Neuronal stem cell (in vitro differentiated cells): ENCODE measurements around the gene RALGAPA2.

Source experiments
- DNase-seq: peaks from one replicate; pipeline ENCODE4 v3.0.0-alpha.2; 2013; ENCODE audit warnings: low spot score
- H2AFZ ChIP-seq: one replicate; pipeline ENCODE4 v1.6.1; 2013; ENCODE audit warnings: mild to moderate bottlenecking, low read length, inconsistent platforms
- H2AK5ac ChIP-seq: 2 replicates; pipeline ENCODE4 v1.6.1; 2013; ENCODE audit warnings: low read depth, mild to moderate bottlenecking, inconsistent platforms, low read length, moderate library complexity, mixed read lengths
- H2BK120ac ChIP-seq: 2 replicates; pipeline ENCODE4 v1.6.1; 2013; ENCODE audit warnings: low read depth, mild to moderate bottlenecking, inconsistent platforms, low read length, moderate library complexity, mixed read lengths
- H2BK12ac ChIP-seq: one replicate; pipeline ENCODE4 v1.6.1; 2013; ENCODE audit warnings: low read length, inconsistent platforms
- H2BK15ac ChIP-seq: 2 replicates; pipeline ENCODE4 v1.6.1; 2013; ENCODE audit warnings: mild to moderate bottlenecking, low read length, inconsistent platforms, mixed read lengths
- H2BK5ac ChIP-seq: one replicate; pipeline ENCODE4 v1.6.1; 2013; ENCODE audit warnings: inconsistent platforms, mild to moderate bottlenecking, low read length, moderate library complexity
- H3K14ac ChIP-seq: one replicate; pipeline ENCODE4 v1.6.1; 2013; ENCODE audit warnings: low read length, inconsistent platforms
- H3K18ac ChIP-seq: 2 replicates; pipeline ENCODE4 v1.6.1; 2013; ENCODE audit warnings: low read length, inconsistent platforms
- H3K23ac ChIP-seq: 2 replicates; pipeline ENCODE4 v1.6.1; 2013; ENCODE audit warnings: low read depth, mild to moderate bottlenecking, mixed read lengths, low read length, inconsistent platforms; ENCODE audit not compliant: poor library complexity
- H3K27ac ChIP-seq: replicated peaks from 3 replicates; pipeline ENCODE4 v1.5.1; 2013; ENCODE audit warnings: low read length, inconsistent platforms
- H3K27me3 ChIP-seq, 3 experiments: 2 replicates each; pipeline ENCODE4 v1.6.1; 2013; ENCODE audit warnings: low read length in 3 of 3, mild to moderate bottlenecking in 2 of 3, inconsistent platforms in 1 of 3, low read depth in 1 of 3, mixed read lengths in 1 of 3, moderate library complexity in 1 of 3; ENCODE audit not compliant: control insufficient read depth in 3 of 3, insufficient read depth in 3 of 3
- H3K36me3 ChIP-seq, 2 donors: replicated peaks in 1 of 2; 2 replicates each; pipeline ENCODE4 v1.6.1; 2013; ENCODE audit warnings: low read length in 2 of 2; ENCODE audit not compliant: control insufficient read depth in 2 of 2, insufficient read depth in 2 of 2
- H3K4ac ChIP-seq: 2 replicates; pipeline ENCODE4 v1.6.1; 2013; ENCODE audit warnings: inconsistent platforms, mild to moderate bottlenecking, low read length, moderate library complexity
- H3K4me1 ChIP-seq, 2 donors: 1 replicate in 1 of 2; 2 replicates in 1 of 2; pipeline ENCODE4 v1.6.1; 2013; ENCODE audit warnings: low read length in 2 of 2, low read depth in 1 of 2; ENCODE audit not compliant: control insufficient read depth in 2 of 2, insufficient read depth in 1 of 2
- H3K4me2 ChIP-seq: one replicate; pipeline ENCODE4 v1.6.1; 2013; ENCODE audit warnings: mild to moderate bottlenecking, low read length, inconsistent platforms; ENCODE audit not compliant: insufficient read depth, poor library complexity, severe bottlenecking
- H3K4me3 ChIP-seq, 2 donors: 2 replicates each; pipeline ENCODE4 v1.5.1; 2013; ENCODE audit warnings: low read length in 2 of 2, mild to moderate bottlenecking in 2 of 2, inconsistent platforms in 1 of 2, moderate library complexity in 1 of 2
- H3K79me1 ChIP-seq: one replicate; pipeline ENCODE4 v1.6.1; 2013; ENCODE audit warnings: low read depth, mild to moderate bottlenecking, inconsistent platforms, low read length, moderate library complexity
- H3K9ac ChIP-seq: one replicate; pipeline ENCODE4 v1.6.1; 2013; ENCODE audit warnings: mild to moderate bottlenecking, low read depth, low read length, inconsistent platforms; ENCODE audit not compliant: poor library complexity
- H3K9me3 ChIP-seq, 2 donors: replicated peaks in 1 of 2; 2 replicates each; pipeline versions ENCODE3 to v1.6.1; 2013; ENCODE audit warnings: low read length in 2 of 2, mild to moderate bottlenecking in 2 of 2, inconsistent platforms in 1 of 2, low read depth in 1 of 2, mixed read lengths in 1 of 2, moderate library complexity in 1 of 2; ENCODE audit not compliant: control insufficient read depth in 2 of 2, insufficient read depth in 1 of 2
- H4K8ac ChIP-seq: one replicate; pipeline ENCODE4 v1.6.1; 2013; ENCODE audit warnings: low read depth, mild to moderate bottlenecking, inconsistent platforms, low read length, moderate library complexity
- H4K91ac ChIP-seq: one replicate; pipeline ENCODE4 v1.6.1; 2013; ENCODE audit warnings: low read length, low read depth, mild to moderate bottlenecking, inconsistent platforms; ENCODE audit not compliant: poor library complexity
- WGBS, 2 donors: extraction: QIAGEN DNeasy Blood & Tissue Kit; methylation state at CpG; one replicate each; pipeline ENCODE4 v1.1.7; 2013; ENCODE audit warnings: missing lambda C conversion rate in 2 of 2, mixed read lengths in 1 of 2; ENCODE audit not compliant: insufficient read length in 2 of 2, insufficient replicate concordance in 1 of 2; ENCODE audit errors: extremely low coverage in 2 of 2; 5-methylcytosine and 5-hydroxymethylcytosine counted together

The RALGAPA2 gene

GRCh38 chr20:20612251-20612650 is 100.2 kb downstream of the RALGAPA2 start:
- no peak for DNase-seq
- no peak overlapping the region for H2BK5ac ChIP-seq
- no peak overlapping the region for H3K4me3 ChIP-seq
- no peaks in the 10 kb centered on the region for H3K79me1 ChIP-seq
- H3K36me3 ChIP-seq, result peaks cover 0 to 7% of the 10 kb centered on the region in 2 donors
- no peak overlapping the region for H2BK120ac ChIP-seq
- no peaks in the 10 kb centered on the region for H3K27me3 ChIP-seq
- no peak overlapping the region for H4K91ac ChIP-seq
- no peak overlapping the region for H2AFZ ChIP-seq
- H3K4me1 ChIP-seq, result no peaks in the 10 kb centered on the region
- no peak overlapping the region for H2BK15ac ChIP-seq
- H2AK5ac ChIP-seq, result no peak overlapping the region
- no peak overlapping the region for H3K4me2 ChIP-seq
- no peak overlapping the region for H3K14ac ChIP-seq
- no peak overlapping the region for H4K8ac ChIP-seq
- H2BK12ac ChIP-seq, result no peak overlapping the region
- H3K18ac ChIP-seq, result no peak overlapping the region
- peak overlapping the region; percentile 53 for H3K9ac ChIP-seq
- no peak overlapping the region for H3K4ac ChIP-seq
- H3K9me3 ChIP-seq, result no peaks in the 10 kb centered on the region
- H3K27ac ChIP-seq, result no peak overlapping the region
- WGBS, 2 donors, result no CpG with 5 or more reads among the region's 2 CpGs
- H3K23ac ChIP-seq, result no peak overlapping the region

GRCh38 chr20:20611167-20611566 is 101.3 kb downstream of the RALGAPA2 start:
- Histone ChIP-seq H3K18ac (no peak overlapping the region), H4K8ac (no peak overlapping the region), H2BK120ac (no peak overlapping the region), H3K9me3 (no peaks in the 10 kb centered on the region), H2BK15ac (no peak overlapping the region), H3K4me2 (no peak overlapping the region), H2AK5ac (no peak overlapping the region), H3K4me1 (no peaks in the 10 kb centered on the region), H3K9ac (no peak overlapping the region), H3K4me3 (no peak overlapping the region), H3K36me3 (peaks cover 0 to 7% of the 10 kb centered on the region in 2 donors), H3K27me3 (no peaks in the 10 kb centered on the region), H3K4ac (no peak overlapping the region), H3K27ac (no peak overlapping the region), H2AFZ (no peak overlapping the region), H4K91ac (no peak overlapping the region), H3K14ac (no peak overlapping the region), H3K23ac (no peak overlapping the region), H2BK5ac (no peak overlapping the region), H2BK12ac (no peak overlapping the region), H3K79me1 (no peaks in the 10 kb centered on the region)
- DNase-seq, result no peak
- no CpG with 5 or more reads among the region's 1 CpG for WGBS, 2 donors

- H3K79me1 ChIP-seq, result no peaks in the 10 kb centered on the region
- no peak overlapping the region for H3K4me2 ChIP-seq
- H3K14ac ChIP-seq, result no peak overlapping the region
- H2BK15ac ChIP-seq, result no peak overlapping the region
- H3K9ac ChIP-seq, result no peak overlapping the region
- no peak overlapping the region for H3K23ac ChIP-seq
- H2AK5ac ChIP-seq, result no peak overlapping the region
- no peak for DNase-seq
- H2AFZ ChIP-seq, result no peak overlapping the region
- H3K36me3 ChIP-seq, result peaks cover 4% of the 10 kb centered on the region in 2 donors
- no peak overlapping the region for H2BK5ac ChIP-seq
- H3K9me3 ChIP-seq, result no peaks in the 10 kb centered on the region
- no peaks in the 10 kb centered on the region for H3K27me3 ChIP-seq
- H4K91ac ChIP-seq, result no peak overlapping the region
- no peak overlapping the region for H3K4ac ChIP-seq
- H4K8ac ChIP-seq, result no peak overlapping the region
- no CpG with 5 or more reads among the region's 6 CpGs for WGBS, 2 donors
- H2BK12ac ChIP-seq, result no peak overlapping the region
- no peaks in the 10 kb centered on the region for H3K4me1 ChIP-seq
- H2BK120ac ChIP-seq, result no peak overlapping the region
- H3K27ac ChIP-seq, result no peak overlapping the region
- peak overlapping the region in 1 of 2 donors; percentile 23 for H3K4me3 ChIP-seq
- no peak overlapping the region for H3K18ac ChIP-seq
Measured at GRCh38 chr20:20609522-20609921, 102.9 kb downstream of the RALGAPA2 start.

- no CpG with 5 or more reads among the region's 4 CpGs for WGBS, 2 donors
- H3K18ac ChIP-seq, result no peak overlapping the region
- H4K91ac ChIP-seq, result no peak overlapping the region
- H2BK5ac ChIP-seq, result no peak overlapping the region
- no peak overlapping the region for H2AFZ ChIP-seq
- H3K79me1 ChIP-seq, result no peaks in the 10 kb centered on the region
- no peaks in the 10 kb centered on the region for H3K9me3 ChIP-seq
- H2BK15ac ChIP-seq, result no peak overlapping the region
- no peak overlapping the region for H2BK120ac ChIP-seq
- no peak overlapping the region for H2AK5ac ChIP-seq
- H3K4me2 ChIP-seq, result no peak overlapping the region
- DNase-seq, result no peak
- H2BK12ac ChIP-seq, result no peak overlapping the region
- no peak overlapping the region for H4K8ac ChIP-seq
- H3K9ac ChIP-seq, result no peak overlapping the region
- H3K4me3 ChIP-seq, result no peak overlapping the region
- H3K4me1 ChIP-seq, result no peaks in the 10 kb centered on the region
- H3K27ac ChIP-seq, result no peak overlapping the region
- no peak overlapping the region for H3K14ac ChIP-seq
- H3K36me3 ChIP-seq, result peaks cover 4 to 5% of the 10 kb centered on the region in 2 donors
- H3K27me3 ChIP-seq, result no peaks in the 10 kb centered on the region
- H3K23ac ChIP-seq, result no peak overlapping the region
- H3K4ac ChIP-seq, result no peak overlapping the region
Measured at GRCh38 chr20:20608641-20609040, 103.8 kb downstream of the RALGAPA2 start.
